H1 (cell line): ENCODE measurements around the gene SGK1. TPM values are rescaled to one million over a fixed set of nuclear protein-coding genes. Genes with fewer than 3 reads are reported as not detected.

Experiments
- CTCF ChIA-PET: fragments of 300-600 bp; sonication (Branson Sonifier 250); formaldehyde crosslinking; loops from one replicate; lab custom pipeline; 2021; ENCODE audit not compliant: partially characterized antibody; lab: Charles Lee
- POLR2A ChIA-PET: fragments of 300-600 bp; sonication (Branson Sonifier 250); formaldehyde crosslinking; loops from one replicate; lab custom pipeline; 2021; ENCODE audit warnings: inconsistent platforms; ENCODE audit not compliant: partially characterized antibody; lab: Charles Lee
- DNase-seq, 2 experiments: peaks; one replicate each; pipeline versions ENCODE4 v3.0.0 to v3.0.0-alpha.2; 2010 to 2022; ENCODE audit warnings: low spot score in 2 of 2, low read depth in 1 of 2, mixed read lengths in 1 of 2
- FAIRE-seq: peaks from 2 replicates; lab custom pipeline; 2011; peaks lifted over from hg19 to GRCh38; lab: Jason Lieb, UNC
- H2AFZ ChIP-seq: 2 replicates; pipeline ENCODE4 v1.8.1; 2012; ENCODE audit warnings: low read length, inconsistent platforms
- H2AK5ac ChIP-seq: 2 replicates; pipeline ENCODE4 v1.6.1; 2013; ENCODE audit warnings: low read depth, low read length
- H2BK120ac ChIP-seq: replicated peaks from 2 replicates; pipeline ENCODE3; 2013; ENCODE audit warnings: low read depth, low read length, inconsistent platforms
- H2BK12ac ChIP-seq: 2 replicates; pipeline ENCODE4 v1.6.1; 2013; ENCODE audit warnings: low read depth, low read length
- H2BK15ac ChIP-seq: 2 replicates; pipeline ENCODE4 v1.6.1; 2013; ENCODE audit warnings: low read length
- H2BK20ac ChIP-seq: 2 replicates; pipeline ENCODE4 v1.6.1; 2013; ENCODE audit warnings: low read length
- H2BK5ac ChIP-seq: 2 replicates; pipeline ENCODE4 v1.6.1; 2013; ENCODE audit warnings: low read depth, low read length
- H3K14ac ChIP-seq: 2 replicates; pipeline ENCODE4 v1.6.1; 2013; ENCODE audit warnings: inconsistent platforms; ENCODE audit not compliant: insufficient read length
- H3K18ac ChIP-seq: 2 replicates; pipeline ENCODE4 v1.6.1; 2013; ENCODE audit warnings: low read length; ENCODE audit errors: extremely low read depth
- H3K23ac ChIP-seq: 2 replicates; pipeline ENCODE4 v1.6.1; 2013; ENCODE audit warnings: inconsistent platforms; ENCODE audit not compliant: insufficient read length
- H3K23me2 ChIP-seq: 2 replicates; pipeline ENCODE4 v1.6.1; 2013; ENCODE audit warnings: low read depth, low read length
- H3K27ac ChIP-seq: 2 replicates; pipeline ENCODE4 v1.6.1; 2011; ENCODE audit warnings: low read depth, low read length, inconsistent platforms
- H3K27me3 ChIP-seq, 4 experiments: replicated peaks in 1 of 4; 1 replicate in 1 of 4; 2 replicates in 3 of 4; pipeline versions ENCODE4 v1.6.1 to v1.8.1; 2011 to 2013; ENCODE audit warnings: low read length in 3 of 4, mild to moderate bottlenecking in 3 of 4, inconsistent platforms in 2 of 4, mixed read lengths in 2 of 4, moderate library complexity in 1 of 4; ENCODE audit not compliant: control insufficient read depth in 3 of 4, insufficient read depth in 3 of 4; ENCODE audit errors: extremely low read depth in 1 of 4
- H3K36me3 ChIP-seq, 4 experiments: 2 replicates each; pipeline versions ENCODE4 v1.6.1 to v1.8.1; 2011 to 2013; ENCODE audit warnings: mild to moderate bottlenecking in 4 of 4, low read length in 3 of 4, moderate library complexity in 2 of 4, control low read depth in 1 of 4, inconsistent platforms in 1 of 4; ENCODE audit not compliant: insufficient read depth in 4 of 4, control insufficient read depth in 2 of 4
- H3K4ac ChIP-seq: replicated peaks from 2 replicates; pipeline ENCODE3; 2013; ENCODE audit warnings: low read length, low read depth, mixed read lengths, inconsistent platforms; ENCODE audit not compliant: insufficient read length
- H3K4me1 ChIP-seq, 4 experiments: replicated peaks in 1 of 4; 1 replicate in 1 of 4; 2 replicates in 3 of 4; pipeline versions ENCODE4 v1.6.1 to v1.8.1; 2011 to 2013; ENCODE audit warnings: low read length in 3 of 4, inconsistent platforms in 2 of 4, mixed read lengths in 1 of 4; ENCODE audit not compliant: insufficient read depth in 4 of 4, control insufficient read depth in 3 of 4
- H3K4me2 ChIP-seq, 2 experiments: 2 replicates each; pipeline versions ENCODE4 v1.6.1 to v1.8.1; 2011 to 2013; ENCODE audit warnings: low read depth in 2 of 2, low read length in 2 of 2, control low read depth in 1 of 2, inconsistent platforms in 1 of 2, mild to moderate bottlenecking in 1 of 2; ENCODE audit not compliant: insufficient read depth in 1 of 2
- H3K4me3 ChIP-seq, 4 experiments: fragments of 200-600, 300-600 bp in 1 of 4; sonication (generic), shearing (Covaris generic), sonication (Bioruptor Twin) in 1 of 4; 2 replicates each; pipeline versions ENCODE4 v1.5.1 to v1.8.1; 2011 to 2016; ENCODE audit warnings: low read length in 4 of 4, low read depth in 3 of 4, control low read depth in 2 of 4, inconsistent platforms in 2 of 4, mild to moderate bottlenecking in 2 of 4, mixed read lengths in 1 of 4, moderate library complexity in 1 of 4; ENCODE audit not compliant: insufficient read depth in 2 of 4; ENCODE audit errors: extremely low read depth in 1 of 4
- H3K56ac ChIP-seq: replicated peaks from 2 replicates; pipeline ENCODE3; 2013; ENCODE audit warnings: low read depth, mild to moderate bottlenecking, mixed read lengths, low read length, inconsistent platforms; ENCODE audit not compliant: insufficient read length
- H3K79me1 ChIP-seq: 2 replicates; pipeline ENCODE4 v1.6.1; 2013; ENCODE audit warnings: low read depth, low read length, control low read depth
- H3K79me2 ChIP-seq, 2 experiments: 2 replicates each; pipeline versions ENCODE4 v1.6.1 to v1.8.1; 2012 to 2013; ENCODE audit warnings: low read length in 2 of 2, mild to moderate bottlenecking in 2 of 2, inconsistent platforms in 1 of 2; ENCODE audit not compliant: insufficient read depth in 2 of 2, control insufficient read depth in 1 of 2
- H3K9ac ChIP-seq, 4 experiments: replicated peaks in 1 of 4; 1 replicate in 1 of 4; 2 replicates in 3 of 4; pipeline versions ENCODE4 v1.6.1 to v1.8.1; 2011 to 2013; ENCODE audit warnings: low read depth in 3 of 4, low read length in 3 of 4, control low read depth in 2 of 4, mild to moderate bottlenecking in 2 of 4, moderate library complexity in 2 of 4, inconsistent platforms in 1 of 4; ENCODE audit errors: extremely low read depth in 1 of 4
- H3K9me3 ChIP-seq, 2 experiments: 2 replicates each; pipeline versions ENCODE4 v1.6.1 to v1.8.1; 2012 to 2013; ENCODE audit warnings: mild to moderate bottlenecking in 2 of 2, moderate library complexity in 2 of 2, control low read depth in 1 of 2, inconsistent platforms in 1 of 2, low read depth in 1 of 2, low read length in 1 of 2, mixed read lengths in 1 of 2; ENCODE audit not compliant: insufficient read depth in 2 of 2
- H4K20me1 ChIP-seq, 2 experiments: replicated peaks in 1 of 2; 2 replicates each; pipeline versions ENCODE3 to v1.8.1; 2011 to 2013; ENCODE audit warnings: inconsistent platforms in 2 of 2, low read length in 2 of 2, mild to moderate bottlenecking in 1 of 2; ENCODE audit not compliant: insufficient read depth in 2 of 2, control insufficient read depth in 1 of 2
- H4K5ac ChIP-seq: 2 replicates; pipeline ENCODE4 v1.6.1; 2013; ENCODE audit warnings: low read length, low read depth, mixed read lengths, inconsistent platforms; ENCODE audit not compliant: insufficient read length
- H4K8ac ChIP-seq: 2 replicates; pipeline ENCODE4 v1.8.0; 2013; ENCODE audit warnings: mild to moderate bottlenecking, moderate library complexity, low read length, inconsistent platforms; ENCODE audit not compliant: insufficient read depth; ENCODE audit errors: extremely low read depth
- H4K91ac ChIP-seq: replicated peaks from 2 replicates; pipeline ENCODE3; 2013; ENCODE audit warnings: low read length, mixed read lengths, inconsistent platforms; ENCODE audit not compliant: insufficient read length
- CBX8 ChIP-seq: fragments of 300-800, 300-1000 bp; sonication (generic); IDR thresholded peaks from 2 replicates; pipeline ENCODE4 v1.7.1; 2016; ENCODE audit warnings: low read depth, low read length, borderline replicate concordance
- EP300 ChIP-seq, 2 experiments: IDR thresholded peaks; 1 replicate in 1 of 2; 2 replicates in 1 of 2; pipeline ENCODE4 v1.6.1; 2011 to 2012; ENCODE audit warnings: low read depth in 2 of 2, low read length in 2 of 2, mild to moderate bottlenecking in 2 of 2, borderline replicate concordance in 1 of 2, inconsistent platforms in 1 of 2, moderate library complexity in 1 of 2
- HDAC2 ChIP-seq, 2 experiments: fragments of 300-600 bp in 1 of 2; sonication (generic) in 1 of 2; IDR thresholded peaks; 2 replicates each; pipeline ENCODE4 v1.6.1; 2011 to 2012; ENCODE audit warnings: low read depth in 2 of 2, low read length in 2 of 2, mild to moderate bottlenecking in 2 of 2, moderate library complexity in 2 of 2, borderline replicate concordance in 1 of 2, inconsistent platforms in 1 of 2
- NRF1 ChIP-seq: IDR thresholded peaks from 2 replicates; pipeline ENCODE4 v1.6.1; 2011; ENCODE audit warnings: mild to moderate bottlenecking, low read depth, low read length, improper control_type of control experiment
- POU5F1 ChIP-seq: IDR thresholded peaks from 2 replicates; pipeline ENCODE4 v1.6.1; 2011; ENCODE audit warnings: low read depth, mild to moderate bottlenecking, low read length, moderate library complexity
- RFX5 ChIP-seq: IDR thresholded peaks from 2 replicates; pipeline ENCODE4 v1.6.1; 2011; ENCODE audit warnings: low read depth, low read length, improper control_type of control experiment, borderline replicate concordance
- SIRT6 ChIP-seq: IDR thresholded peaks from one replicate; pipeline ENCODE4 v1.7.1; 2012; ENCODE audit warnings: low read length, inconsistent platforms
- TBP ChIP-seq: IDR thresholded peaks from 2 replicates; pipeline ENCODE4 v1.6.1; 2011; ENCODE audit warnings: low read depth, low read length, improper control_type of control experiment
- ZNF274 ChIP-seq: IDR thresholded peaks from 2 replicates; pipeline ENCODE4 v1.7.0; 2012; ENCODE audit warnings: low read length, borderline replicate concordance; ENCODE audit errors: extremely low read depth
- WGBS, 2 experiments: shearing (Covaris generic) in 1 of 2; methylation state at CpG; one replicate each; pipeline versions ENCODE4 v1.1.6 to v1.1.7; 2013 to 2015; ENCODE audit warnings: low lambda C conversion rate in 2 of 2, mixed read lengths in 2 of 2, inconsistent platforms in 1 of 2, low coverage in 1 of 2, missing lambda C conversion rate in 1 of 2; ENCODE audit not compliant: insufficient replicate concordance in 2 of 2, insufficient coverage in 1 of 2, insufficient read length in 1 of 2; ENCODE audit errors: extremely low coverage in 1 of 2, missing lambda C conversion rate in 1 of 2; 5-methylcytosine and 5-hydroxymethylcytosine counted together
- polyA plus RNA-seq, 7 experiments: library from polyadenylated mRNA; depleted of rRNA in 3 of 7; stranded (reverse) in 5 of 7; unstranded in 2 of 7; fragments of >200 nt in 5 of 7; fragments of 200-250 nt in 2 of 7; gene quantifications; 1 replicate in 5 of 7; 2 replicates in 1 of 7; 4 replicates in 1 of 7; pipeline versions ENCODE4 v1.2.1 to v1.2.3, GENCODE V29; 2011 to 2013; ENCODE audit warnings: missing spikeins in 2 of 7, mixed read lengths in 2 of 7
- total RNA-seq: library from RNA; stranded (reverse); fragmentation: NEBNext Ultra II Directional; extraction: Animal tissue kit (Norgen Biotek cat#: 25700); gene quantifications from 2 replicates; pipeline ENCODE4 v1.2.1, GENCODE V29; 2021
- TF ChIP-seq, protein P1 (sequence below), 3 experiments: IDR thresholded peaks; 1 replicate in 2 of 3; 2 replicates in 1 of 3; pipeline versions ENCODE4 v1.5.1 to v1.6.1; 2011; ENCODE audit warnings: low read length in 3 of 3, mild to moderate bottlenecking in 3 of 3, inconsistent platforms in 2 of 3, low read depth in 1 of 3, moderate library complexity in 1 of 3; ENCODE audit not compliant: insufficient read depth in 1 of 3; ENCODE audit errors: control extremely low read depth in 1 of 3

SGK1 gene
- total and polyA plus RNA-seq, 2 of the 8 experiments (the other 6 are each of a cell fraction or from before 2014, with no cell fraction given), result 14.5 to 18.4 TPM

- DNase-seq, result no peak
- Histone ChIP-seq H3K18ac (no peak overlapping the region), H3K4me1 (peaks cover 4 to 10% (median 7%) of the 10 kb centered on the region in 4 experiments; a peak in 6 of 7 replicates), H3K23me2 (peaks cover 14% of the 10 kb centered on the region; the same call in 1 of the 2 replicates), H4K91ac (no peak overlapping the region), H3K14ac (no peak overlapping the region), H2BK15ac (no peak overlapping the region), H2BK120ac (no peak overlapping the region), H4K8ac (no peak overlapping the region), H4K5ac (no peak overlapping the region), H2BK20ac (no peak overlapping the region), H3K4me3 (no peak overlapping the region), H3K4ac (no peak overlapping the region), H4K20me1 (no peaks in the 10 kb centered on the region), H3K56ac (no peak overlapping the region), H3K23ac (no peak overlapping the region), H3K79me2 (no peaks in the 10 kb centered on the region), H3K27me3 (peaks cover 0 to 18% (median 12%) of the 10 kb centered on the region in 4 experiments; a peak in 6 of 7 replicates), H3K79me1 (no peaks in the 10 kb centered on the region), H2BK12ac (no peak overlapping the region), H3K27ac (no peak overlapping the region), H2AFZ (no peak overlapping the region), H3K4me2 (no peak overlapping the region; a peak in 1 of 4 replicates), H2AK5ac (no peak overlapping the region), H3K36me3 (peaks cover 9 to 36% (median 22%) of the 10 kb centered on the region in 4 experiments), H2BK5ac (no peak overlapping the region), H3K9ac (no peak overlapping the region), H3K9me3 (no peaks in the 10 kb centered on the region)
- 89% methylated on average over 7 of the region's 7 CpGs; no CpG with 5 or more reads in 1 of the 2 experiments for WGBS, 2 experiments
- ChIA-PET POLR2A (no interaction called here), CTCF (interaction anchor here (2.1 kb wide), 1 partner anchor 468 kb away, joined by 12 read pairs; no protein-coding TSS in a partner anchor)
- TF ChIP-seq EP300 (IDR thresholded peaks at IDR 0.05; ENCODE audit: borderline replicate concordance in 1 of 2, low read depth in 2 of 2, low read length in 2 of 2) (no peak), CBX8 (no peak), POU5F1 (no peak), NRF1 (no peak), SIRT6 (no peak), RFX5 (no peak), ZNF274 (no peak), HDAC2 (IDR thresholded peaks at IDR 0.05; ENCODE audit: borderline replicate concordance in 1 of 2, low read depth in 2 of 2, low read length in 2 of 2) (no peak), TBP (no peak)
- TF ChIP-seq, protein P1, sequence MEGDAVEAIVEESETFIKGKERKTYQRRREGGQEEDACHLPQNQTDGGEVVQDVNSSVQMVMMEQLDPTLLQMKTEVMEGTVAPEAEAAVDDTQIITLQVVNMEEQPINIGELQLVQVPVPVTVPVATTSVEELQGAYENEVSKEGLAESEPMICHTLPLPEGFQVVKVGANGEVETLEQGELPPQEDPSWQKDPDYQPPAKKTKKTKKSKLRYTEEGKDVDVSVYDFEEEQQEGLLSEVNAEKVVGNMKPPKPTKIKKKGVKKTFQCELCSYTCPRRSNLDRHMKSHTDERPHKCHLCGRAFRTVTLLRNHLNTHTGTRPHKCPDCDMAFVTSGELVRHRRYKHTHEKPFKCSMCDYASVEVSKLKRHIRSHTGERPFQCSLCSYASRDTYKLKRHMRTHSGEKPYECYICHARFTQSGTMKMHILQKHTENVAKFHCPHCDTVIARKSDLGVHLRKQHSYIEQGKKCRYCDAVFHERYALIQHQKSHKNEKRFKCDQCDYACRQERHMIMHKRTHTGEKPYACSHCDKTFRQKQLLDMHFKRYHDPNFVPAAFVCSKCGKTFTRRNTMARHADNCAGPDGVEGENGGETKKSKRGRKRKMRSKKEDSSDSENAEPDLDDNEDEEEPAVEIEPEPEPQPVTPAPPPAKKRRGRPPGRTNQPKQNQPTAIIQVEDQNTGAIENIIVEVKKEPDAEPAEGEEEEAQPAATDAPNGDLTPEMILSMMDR (IDR thresholded peaks at IDR 0.05; ENCODE audit: control extremely low read depth in 1 of 3, insufficient read depth in 1 of 3, low read depth in 1 of 3, low read length in 3 of 3), result no peak
- no peak for FAIRE-seq
Measured at GRCh38 chr6:134172706-134173365, 145.1 kb downstream of the SGK1 start.
